Kidney epithelial cell (primary cell): ENCODE measurements around the gene MAP1LC3A. TPM values are rescaled to one million over a fixed set of nuclear protein-coding genes. Genes with fewer than 3 reads are reported as not detected.
A peak's percentile ranks its signal among the peaks of the same experiment; 100 is the strongest.

Experiments
- DNase-seq: peaks from one replicate; pipeline ENCODE4 v3.0.0-alpha.2; 2010; ENCODE audit warnings: low read depth
- H3K27me3 ChIP-seq: 2 replicates; pipeline ENCODE4 v1.6.0; 2011; ENCODE audit warnings: low read length; ENCODE audit not compliant: control insufficient read depth, insufficient read depth
- H3K36me3 ChIP-seq: 2 replicates; pipeline ENCODE4 v1.5.1; 2011; ENCODE audit warnings: low read length; ENCODE audit not compliant: control insufficient read depth, insufficient read depth
- H3K4me3 ChIP-seq: 2 replicates; pipeline ENCODE4 v1.5.1; 2011; ENCODE audit warnings: low read depth, mild to moderate bottlenecking, control low read depth, low read length
- total RNA-seq: library from RNA; depleted of rRNA; stranded (reverse); fragments of >200 nt; gene quantifications from 2 replicates; pipeline ENCODE4 v1.2.3, GENCODE V29; 2015
- TF ChIP-seq, protein P1 (sequence below): IDR thresholded peaks from 2 replicates; pipeline ENCODE4 v1.5.1; 2011; ENCODE audit warnings: mild to moderate bottlenecking, moderate library complexity, low read length, control low read depth, inconsistent platforms; ENCODE audit not compliant: insufficient read depth, poor library complexity, severe bottlenecking

The MAP1LC3A gene
- total RNA-seq, 1 donor from 2014 or later = 63.0 TPM

DNA sequence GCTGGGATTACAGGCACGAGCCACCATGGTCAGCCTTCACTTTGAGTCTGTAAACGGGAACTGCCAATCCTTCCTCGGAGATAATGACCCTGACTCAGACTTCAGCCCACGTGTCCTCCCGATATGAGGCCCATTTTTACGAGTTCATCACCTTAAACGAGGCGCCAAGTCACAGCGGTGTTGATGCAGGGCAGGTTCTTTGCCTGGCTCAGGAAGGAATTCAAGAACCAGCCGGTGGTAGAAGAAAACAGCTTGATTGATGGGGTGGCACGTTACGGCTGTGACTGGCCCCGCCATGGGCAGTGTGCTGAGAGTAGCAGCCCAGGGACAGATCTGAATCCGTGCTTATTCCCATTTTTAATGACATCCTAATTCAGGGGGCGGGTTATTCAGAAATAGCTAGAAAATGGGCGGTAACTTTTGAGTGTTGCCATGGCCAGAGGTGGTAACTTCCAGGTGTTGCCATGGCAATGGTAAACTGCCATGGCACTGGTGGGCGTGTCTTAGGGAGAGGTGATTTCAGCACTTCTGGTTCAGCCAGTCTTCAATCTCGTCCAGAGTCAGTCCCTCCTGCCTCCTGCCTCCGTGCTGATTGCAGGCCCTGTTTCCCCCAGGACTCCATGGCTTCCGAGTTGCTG lies 9.1 kb upstream of the MAP1LC3A start:
- DNase-seq = peak; percentile 34
- Histone ChIP-seq H3K36me3 (no peaks in the 10 kb centered on the region), H3K27me3 (no peaks in the 10 kb centered on the region), H3K4me3 (no peak overlapping the region)
- TF ChIP-seq, protein P1, sequence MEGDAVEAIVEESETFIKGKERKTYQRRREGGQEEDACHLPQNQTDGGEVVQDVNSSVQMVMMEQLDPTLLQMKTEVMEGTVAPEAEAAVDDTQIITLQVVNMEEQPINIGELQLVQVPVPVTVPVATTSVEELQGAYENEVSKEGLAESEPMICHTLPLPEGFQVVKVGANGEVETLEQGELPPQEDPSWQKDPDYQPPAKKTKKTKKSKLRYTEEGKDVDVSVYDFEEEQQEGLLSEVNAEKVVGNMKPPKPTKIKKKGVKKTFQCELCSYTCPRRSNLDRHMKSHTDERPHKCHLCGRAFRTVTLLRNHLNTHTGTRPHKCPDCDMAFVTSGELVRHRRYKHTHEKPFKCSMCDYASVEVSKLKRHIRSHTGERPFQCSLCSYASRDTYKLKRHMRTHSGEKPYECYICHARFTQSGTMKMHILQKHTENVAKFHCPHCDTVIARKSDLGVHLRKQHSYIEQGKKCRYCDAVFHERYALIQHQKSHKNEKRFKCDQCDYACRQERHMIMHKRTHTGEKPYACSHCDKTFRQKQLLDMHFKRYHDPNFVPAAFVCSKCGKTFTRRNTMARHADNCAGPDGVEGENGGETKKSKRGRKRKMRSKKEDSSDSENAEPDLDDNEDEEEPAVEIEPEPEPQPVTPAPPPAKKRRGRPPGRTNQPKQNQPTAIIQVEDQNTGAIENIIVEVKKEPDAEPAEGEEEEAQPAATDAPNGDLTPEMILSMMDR = no peak

DNA sequence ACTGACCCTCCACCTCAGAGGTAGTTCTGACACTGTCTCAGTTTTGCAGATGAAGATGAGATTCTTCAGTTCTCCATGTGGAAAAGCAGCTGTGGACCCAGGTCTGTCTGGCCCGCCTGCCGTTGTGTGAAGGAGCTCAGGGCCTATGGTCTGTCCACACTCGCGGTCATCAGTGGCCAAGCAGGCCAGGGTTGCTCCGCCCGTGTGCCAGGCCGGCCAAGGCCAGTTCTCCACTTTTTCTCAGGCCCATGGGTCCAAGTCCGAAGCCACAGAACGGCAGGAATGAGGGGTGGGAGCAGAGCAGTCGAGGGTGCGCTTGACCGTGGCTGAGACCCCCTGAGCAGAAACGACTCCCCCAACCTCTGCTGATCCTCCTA lies 8.6 kb upstream of the MAP1LC3A start:
- Histone ChIP-seq H3K36me3 (no peaks in the 10 kb centered on the region), H3K4me3 (no peak overlapping the region), H3K27me3 (no peaks in the 10 kb centered on the region)
- TF ChIP-seq, protein P1 = no peak
- no peak for DNase-seq

DNA sequence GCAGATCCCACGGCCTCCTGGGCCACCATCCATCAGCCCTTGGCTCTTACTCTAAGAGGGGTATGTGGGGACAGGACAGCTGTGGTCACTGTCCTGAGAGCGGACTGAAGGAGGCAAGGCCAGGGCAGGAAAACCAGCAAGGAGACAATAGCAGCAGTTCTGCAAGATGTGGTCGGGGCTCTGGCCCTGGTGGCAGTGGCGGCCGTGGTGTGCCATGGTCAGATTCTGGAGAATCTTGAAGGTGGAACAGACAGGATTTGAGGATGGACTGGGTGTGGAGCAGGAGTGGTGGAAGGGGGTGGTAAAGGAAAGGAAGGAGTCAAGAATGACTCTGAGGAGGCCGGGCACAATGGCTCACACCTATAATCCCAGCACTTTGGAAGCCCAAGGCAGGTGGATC lies 5.9 kb upstream of the MAP1LC3A start:
- H3K4me3 ChIP-seq = no peak overlapping the region
- H3K36me3 ChIP-seq = no peaks in the 10 kb centered on the region
- TF ChIP-seq, protein P1 = no peak
- no peak for DNase-seq
- no peaks in the 10 kb centered on the region for H3K27me3 ChIP-seq

DNA sequence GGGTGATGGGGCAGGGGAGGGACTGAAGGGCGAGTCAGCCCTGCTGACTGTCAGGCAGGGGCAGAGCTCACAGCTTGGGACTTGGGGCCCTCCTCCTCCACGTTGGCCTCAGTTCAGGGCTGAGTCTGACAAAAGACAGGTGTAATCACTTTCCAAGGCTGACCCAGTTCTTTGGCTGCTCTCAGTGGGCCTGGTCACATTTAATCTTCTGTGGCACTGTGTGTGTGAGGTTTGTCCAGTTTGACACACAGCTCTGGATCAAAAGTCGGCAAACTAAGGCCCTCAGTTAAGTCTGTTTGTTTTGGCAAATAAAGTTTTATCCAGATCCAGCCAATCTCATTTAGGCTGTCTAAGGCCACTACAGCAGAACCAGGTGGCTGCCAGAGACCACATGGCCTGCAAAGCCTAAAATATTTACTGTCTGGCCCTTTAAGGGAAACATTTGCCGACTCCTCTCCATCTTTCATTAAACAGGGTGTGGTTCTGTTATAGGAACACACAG lies 5.1 kb upstream of the MAP1LC3A start:
- TF ChIP-seq, protein P1 = no peak
- DNase-seq = no peak

DNA sequence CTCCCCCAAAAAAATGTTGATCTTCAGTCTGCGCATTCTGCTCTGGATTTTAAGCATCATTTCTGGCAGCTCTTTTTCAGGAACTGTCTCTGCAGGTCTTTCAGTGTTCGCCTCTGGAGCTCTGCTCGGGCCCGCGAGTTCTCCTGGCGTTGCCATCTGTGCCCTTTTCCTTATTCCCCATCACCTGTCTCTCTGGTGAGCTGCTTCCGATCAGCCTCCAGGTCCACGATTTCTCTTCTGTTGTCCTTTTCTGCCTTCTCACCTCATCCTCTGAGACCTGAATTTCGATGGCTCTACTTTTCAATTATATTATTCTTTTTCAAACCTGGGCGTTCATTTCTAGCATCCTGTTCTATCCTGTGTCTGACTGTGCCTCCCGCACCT lies 590 bp upstream of the MAP1LC3A start:
- no peak for DNase-seq
- no peaks in the 10 kb centered on the region for H3K27me3 ChIP-seq
- TF ChIP-seq, protein P1 = no peak
- no peaks in the 10 kb centered on the region for H3K36me3 ChIP-seq
- H3K4me3 ChIP-seq = peak overlapping the region; percentile 65

More for the DNA sequence above, 5.1 kb upstream of the MAP1LC3A start:
- no peaks in the 10 kb centered on the region for H3K27me3 ChIP-seq
- H3K4me3 ChIP-seq = no peak overlapping the region
- H3K36me3 ChIP-seq = no peaks in the 10 kb centered on the region

DNA sequence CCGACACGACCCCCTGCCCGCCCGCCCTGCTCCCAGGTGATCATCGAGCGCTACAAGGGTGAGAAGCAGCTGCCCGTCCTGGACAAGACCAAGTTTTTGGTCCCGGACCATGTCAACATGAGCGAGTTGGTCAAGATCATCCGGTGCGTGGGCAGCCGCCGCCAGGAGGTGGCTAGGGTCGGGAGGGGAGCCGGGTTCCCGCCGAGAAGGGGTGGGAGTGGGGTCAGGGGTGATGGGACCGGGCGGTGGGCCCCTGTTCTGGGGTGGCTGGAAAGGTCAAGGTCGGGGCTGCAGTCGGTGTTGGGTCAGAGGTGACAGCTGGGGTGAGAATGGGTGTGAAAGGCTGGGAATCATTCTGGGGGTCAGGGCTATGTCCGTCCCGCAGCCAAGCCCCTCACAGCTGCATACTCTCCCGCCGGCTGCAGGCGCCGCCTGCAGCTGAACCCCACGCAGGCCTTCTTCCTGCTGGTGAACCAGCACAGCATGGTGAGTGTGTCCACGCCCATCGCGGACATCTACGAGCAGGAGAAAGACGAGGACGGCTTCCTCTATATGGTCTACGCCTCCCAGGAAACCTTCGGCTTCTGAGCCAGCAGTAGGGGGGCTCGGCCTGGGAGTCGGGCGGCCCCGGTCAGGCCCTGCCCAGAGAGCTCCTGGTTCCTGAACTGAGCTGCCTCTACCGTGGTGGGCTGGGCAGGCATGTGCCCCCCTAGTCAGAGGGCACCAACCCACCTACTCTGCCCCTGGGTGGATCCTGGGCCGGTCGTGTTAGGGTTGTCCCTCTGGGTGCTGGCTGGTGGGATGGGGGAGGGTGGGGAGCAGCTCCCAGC lies 1.0 kb downstream of the MAP1LC3A start:
- no peak for DNase-seq
- no peaks in the 10 kb centered on the region for H3K27me3 ChIP-seq
- no peaks in the 10 kb centered on the region for H3K36me3 ChIP-seq
- H3K4me3 ChIP-seq = peak overlapping the region; percentile 65
- TF ChIP-seq, protein P1 = no peak
